GM10266 (cell line): ENCODE results near the gene TRIM45.
"Not testable (repeated sequence)": the region's sequence is repeated elsewhere in the genome, so short reads cannot be mapped to it uniquely, and the experiment has no call there.

Experiments used
- DNase-seq: peaks from one replicate; pipeline ENCODE4 v3.0.0; 2012; ENCODE audit errors: extremely low spot score
- TF ChIP-seq, protein P1 (sequence below): IDR thresholded peaks from 2 replicates; pipeline ENCODE4 v1.5.1; 2012; ENCODE audit warnings: mild to moderate bottlenecking, low read depth; ENCODE audit not compliant: control insufficient read depth, insufficient read depth; ENCODE audit errors: missing control alignments

The TRIM45 gene

DNA sequence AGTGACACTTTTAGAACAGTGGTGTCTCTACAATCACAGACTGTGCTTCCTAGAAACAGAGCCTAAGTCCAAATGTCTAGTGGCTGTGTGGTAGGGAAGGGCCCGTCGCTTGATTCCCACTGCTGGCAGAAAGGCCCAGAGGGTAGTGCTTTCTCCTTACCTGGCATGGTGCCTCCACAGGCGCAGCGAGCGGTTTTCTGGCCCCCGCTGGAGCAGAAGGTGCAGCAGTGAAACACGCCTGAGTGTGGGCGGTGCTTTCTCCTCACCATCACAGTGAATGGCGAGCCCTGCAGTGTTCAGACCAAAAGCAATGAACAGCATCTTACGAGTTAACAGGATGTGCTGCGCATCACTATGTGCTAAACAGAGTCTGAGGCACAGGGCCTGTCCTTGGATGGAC, 8.3 kb downstream of the TRIM45 start:
- no peak for DNase-seq
- TF ChIP-seq, protein P1, sequence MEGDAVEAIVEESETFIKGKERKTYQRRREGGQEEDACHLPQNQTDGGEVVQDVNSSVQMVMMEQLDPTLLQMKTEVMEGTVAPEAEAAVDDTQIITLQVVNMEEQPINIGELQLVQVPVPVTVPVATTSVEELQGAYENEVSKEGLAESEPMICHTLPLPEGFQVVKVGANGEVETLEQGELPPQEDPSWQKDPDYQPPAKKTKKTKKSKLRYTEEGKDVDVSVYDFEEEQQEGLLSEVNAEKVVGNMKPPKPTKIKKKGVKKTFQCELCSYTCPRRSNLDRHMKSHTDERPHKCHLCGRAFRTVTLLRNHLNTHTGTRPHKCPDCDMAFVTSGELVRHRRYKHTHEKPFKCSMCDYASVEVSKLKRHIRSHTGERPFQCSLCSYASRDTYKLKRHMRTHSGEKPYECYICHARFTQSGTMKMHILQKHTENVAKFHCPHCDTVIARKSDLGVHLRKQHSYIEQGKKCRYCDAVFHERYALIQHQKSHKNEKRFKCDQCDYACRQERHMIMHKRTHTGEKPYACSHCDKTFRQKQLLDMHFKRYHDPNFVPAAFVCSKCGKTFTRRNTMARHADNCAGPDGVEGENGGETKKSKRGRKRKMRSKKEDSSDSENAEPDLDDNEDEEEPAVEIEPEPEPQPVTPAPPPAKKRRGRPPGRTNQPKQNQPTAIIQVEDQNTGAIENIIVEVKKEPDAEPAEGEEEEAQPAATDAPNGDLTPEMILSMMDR, result no peak

- DNase-seq, result no peak
- TF ChIP-seq, protein P1, result no peak
Measured at GRCh38 chr1:117112047-117112717, 9.4 kb downstream of the TRIM45 start.

DNA sequence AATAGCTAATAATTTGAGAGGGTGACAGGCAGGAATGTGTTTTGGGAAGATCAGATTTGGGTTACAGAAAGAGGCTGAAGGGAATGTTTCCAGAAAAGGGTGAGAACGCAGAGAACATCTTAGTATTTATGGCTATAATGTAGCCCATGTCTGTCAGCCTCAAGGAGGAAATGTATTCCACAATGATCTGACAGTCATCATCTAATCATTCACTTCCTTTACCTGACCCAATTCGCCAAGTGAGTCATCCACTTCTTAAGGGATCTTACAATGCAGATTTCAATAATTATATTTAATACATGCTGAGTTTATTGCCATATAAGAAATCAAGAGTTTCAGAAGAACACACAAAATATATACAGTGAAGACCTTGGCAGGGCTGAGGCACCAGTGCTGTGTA, 10.8 kb downstream of the TRIM45 start:
- DNase-seq, result no peak
- TF ChIP-seq, protein P1, result no peak

DNA sequence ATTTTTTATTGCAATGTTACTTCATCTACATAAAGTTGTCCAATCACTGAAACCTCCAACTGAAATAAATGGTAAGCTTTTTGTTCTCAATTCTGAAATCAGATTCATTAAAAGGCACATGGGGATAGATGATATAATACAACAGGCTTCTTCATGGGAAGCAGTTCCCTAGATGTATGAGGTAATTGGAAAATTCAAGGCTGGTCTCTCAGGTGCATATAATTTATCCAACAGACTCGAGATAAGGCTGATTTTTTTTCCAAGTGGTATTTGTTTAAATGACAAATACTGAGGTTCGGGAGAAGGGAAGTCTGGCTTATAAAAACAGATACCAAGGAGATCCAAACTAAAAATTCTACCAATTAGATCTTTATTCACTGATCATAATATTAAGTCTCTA, 14.2 kb downstream of the TRIM45 start:
- no peak for DNase-seq
- TF ChIP-seq, protein P1, result no peak

- TF ChIP-seq, protein P1, result no peak
- DNase-seq, result no peak
Measured at GRCh38 chr1:117106478-117106877, 15.1 kb downstream of the TRIM45 start.

GRCh38 chr1:117105722-117106121, 15.8 kb downstream of the TRIM45 start:
- TF ChIP-seq, protein P1, result no peak
- no peak for DNase-seq

DNA sequence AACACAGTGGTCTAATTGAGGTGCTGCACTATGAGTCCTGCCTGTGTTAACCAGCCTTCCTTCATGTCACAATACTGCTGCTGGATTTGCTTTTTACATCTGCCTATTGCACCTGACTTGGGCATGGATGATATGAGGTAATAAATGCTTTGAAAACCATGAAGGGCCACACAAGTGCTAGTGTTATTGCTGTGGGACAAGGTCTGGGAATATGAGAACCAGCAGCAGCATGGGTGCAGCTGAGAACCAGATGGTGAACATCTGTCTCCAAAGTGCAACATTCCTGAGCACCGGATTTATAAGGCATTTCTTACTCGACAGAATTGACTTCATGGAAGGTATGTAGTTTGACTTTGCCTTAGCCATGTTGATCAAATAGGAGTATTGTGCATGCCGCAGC, 16.6 kb downstream of the TRIM45 start:
- TF ChIP-seq, protein P1, result no peak
- DNase-seq, result no peak

DNA sequence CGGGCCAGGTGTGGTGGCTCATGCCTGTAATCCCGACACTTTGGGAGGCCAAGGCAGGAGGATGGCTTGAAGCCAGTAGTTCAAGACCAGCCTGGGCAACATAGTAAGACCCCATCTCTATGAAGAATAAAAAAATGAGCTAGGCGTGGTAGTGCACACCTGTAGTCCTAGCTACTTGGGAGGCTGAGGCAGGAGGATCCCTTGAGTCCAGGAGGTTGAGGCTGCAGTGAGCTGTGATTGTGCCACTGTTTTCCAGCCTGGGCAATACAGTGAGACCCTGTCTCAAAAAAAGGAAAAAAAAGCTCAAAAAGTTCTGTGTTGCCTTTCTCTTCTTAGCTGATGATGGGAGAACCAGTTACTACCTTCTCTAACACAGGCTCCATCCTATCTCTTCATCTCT, 19.7 kb downstream of the TRIM45 start:
- DNase-seq, result not testable (repeated sequence)
